ENCODE data around the gene GDI2.

DNA sequence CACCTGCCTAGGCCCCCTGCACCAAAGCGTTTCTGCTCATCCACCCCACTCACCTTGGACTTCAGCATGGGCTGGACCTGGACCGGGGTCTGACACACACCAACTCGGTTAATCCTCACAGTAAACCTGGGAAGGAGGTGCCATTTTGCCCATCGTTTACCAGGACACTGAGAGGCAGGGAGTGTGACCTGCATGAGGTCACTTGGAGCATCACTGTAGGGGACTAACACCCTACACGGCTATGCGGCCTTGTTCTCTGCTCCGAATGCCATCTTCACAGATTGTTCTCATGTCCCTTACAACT is 43.4 kb upstream of the GDI2 start:
- TF ChIP-seq CTCF (IDR thresholded peaks at IDR 0.05; ENCODE audit: low read length): no peak
- TF ChIP-seq EZH2 (optimal IDR thresholded peaks at IDR 0.05; ENCODE audit: low read depth, low read length): no peak
- no peak for TF ChIP-seq EZH2phosphoT487 (IDR thresholded peaks at IDR 0.05; ENCODE audit: low read length)

Data from MM.1S (cell line).